ENCODE data around the gene RBM33.

RBM33 gene

DNA sequence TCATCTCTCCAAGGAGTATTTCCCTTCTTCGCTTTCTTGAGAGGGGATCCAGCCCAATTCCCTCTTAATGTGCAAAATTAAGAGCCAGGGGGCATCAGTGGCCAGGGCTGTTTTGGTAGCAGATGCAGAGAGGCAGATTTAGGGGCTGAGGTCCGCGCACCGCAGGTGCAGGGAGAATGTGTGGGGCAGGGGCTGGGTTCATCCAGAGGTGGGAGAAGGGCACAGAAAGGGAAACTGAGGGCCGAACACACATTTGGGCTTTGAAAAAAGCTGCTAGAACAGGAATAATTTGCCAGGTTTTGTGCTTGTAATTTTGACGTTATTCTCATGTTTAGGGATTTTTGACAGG, 174.3 kb downstream of the RBM33 start:
- Mint-ChIP-seq H3K36me3 (ENCODE audit: low read depth) (no peaks in the 10 kb centered on the region), H3K4me3 (no peak overlapping the region), H3K4me1 (no peaks in the 10 kb centered on the region), H3K9me3 (no peaks in the 10 kb centered on the region), H3K27ac (no peak overlapping the region), H3K27me3 (ENCODE audit: low read depth) (peaks cover 80% of the 10 kb centered on the region)
- TF ChIP-seq, protein P1, sequence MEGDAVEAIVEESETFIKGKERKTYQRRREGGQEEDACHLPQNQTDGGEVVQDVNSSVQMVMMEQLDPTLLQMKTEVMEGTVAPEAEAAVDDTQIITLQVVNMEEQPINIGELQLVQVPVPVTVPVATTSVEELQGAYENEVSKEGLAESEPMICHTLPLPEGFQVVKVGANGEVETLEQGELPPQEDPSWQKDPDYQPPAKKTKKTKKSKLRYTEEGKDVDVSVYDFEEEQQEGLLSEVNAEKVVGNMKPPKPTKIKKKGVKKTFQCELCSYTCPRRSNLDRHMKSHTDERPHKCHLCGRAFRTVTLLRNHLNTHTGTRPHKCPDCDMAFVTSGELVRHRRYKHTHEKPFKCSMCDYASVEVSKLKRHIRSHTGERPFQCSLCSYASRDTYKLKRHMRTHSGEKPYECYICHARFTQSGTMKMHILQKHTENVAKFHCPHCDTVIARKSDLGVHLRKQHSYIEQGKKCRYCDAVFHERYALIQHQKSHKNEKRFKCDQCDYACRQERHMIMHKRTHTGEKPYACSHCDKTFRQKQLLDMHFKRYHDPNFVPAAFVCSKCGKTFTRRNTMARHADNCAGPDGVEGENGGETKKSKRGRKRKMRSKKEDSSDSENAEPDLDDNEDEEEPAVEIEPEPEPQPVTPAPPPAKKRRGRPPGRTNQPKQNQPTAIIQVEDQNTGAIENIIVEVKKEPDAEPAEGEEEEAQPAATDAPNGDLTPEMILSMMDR (IDR thresholded peaks at IDR 0.05; ENCODE audit: unreplicated experiment in 3 of 3) = no peak

- no peaks in the 10 kb centered on the region for H3K9me3 Mint-ChIP-seq
- no peaks in the 10 kb centered on the region for H3K36me3 Mint-ChIP-seq (ENCODE audit: low read depth)
- H3K4me3 Mint-ChIP-seq = no peak overlapping the region
- TF ChIP-seq, protein P1 (IDR thresholded peaks at IDR 0.05; ENCODE audit: unreplicated experiment in 3 of 3) = no peak
- no peaks in the 10 kb centered on the region for H3K4me1 Mint-ChIP-seq
- no peak overlapping the region for H3K27ac Mint-ChIP-seq
- H3K27me3 Mint-ChIP-seq (ENCODE audit: low read depth) = peaks cover 80% of the 10 kb centered on the region
Measured at GRCh38 chr7:155819186-155819585, 174.7 kb downstream of the RBM33 start.

DNA sequence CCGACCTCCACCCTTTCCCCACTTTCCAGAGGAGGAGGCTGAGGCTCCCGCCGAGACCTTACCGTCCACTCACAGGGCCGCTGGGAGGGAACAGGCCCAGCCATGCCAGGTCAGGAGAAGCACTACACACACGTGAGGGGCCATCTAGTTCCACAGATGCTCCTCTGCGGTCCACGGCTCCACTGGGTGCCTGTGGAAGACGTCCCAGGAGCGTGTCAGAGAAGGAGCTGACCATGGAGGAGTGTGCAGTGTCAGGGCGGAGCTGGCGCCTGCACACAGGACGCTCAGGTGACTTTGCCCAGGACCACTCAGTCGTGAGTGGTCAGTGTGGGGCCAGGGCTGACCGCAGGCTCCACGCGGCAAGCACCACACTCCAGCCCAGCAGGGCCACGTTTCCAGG, 175.8 kb downstream of the RBM33 start:
- H3K9me3 Mint-ChIP-seq = no peaks in the 10 kb centered on the region
- H3K4me3 Mint-ChIP-seq = no peak overlapping the region
- no peaks in the 10 kb centered on the region for H3K4me1 Mint-ChIP-seq
- TF ChIP-seq, protein P1 (IDR thresholded peaks at IDR 0.05; ENCODE audit: unreplicated experiment in 3 of 3) = no peak
- peaks cover 69% of the 10 kb centered on the region for H3K27me3 Mint-ChIP-seq (ENCODE audit: low read depth)
- H3K27ac Mint-ChIP-seq = no peak overlapping the region
- no peaks in the 10 kb centered on the region for H3K36me3 Mint-ChIP-seq (ENCODE audit: low read depth)

GRCh38 chr7:155820788-155821187, 176.3 kb downstream of the RBM33 start:
- H3K27ac Mint-ChIP-seq = no peak overlapping the region
- H3K36me3 Mint-ChIP-seq (ENCODE audit: low read depth) = no peaks in the 10 kb centered on the region
- peaks cover 64% of the 10 kb centered on the region for H3K27me3 Mint-ChIP-seq (ENCODE audit: low read depth)
- no peak overlapping the region for H3K4me3 Mint-ChIP-seq
- TF ChIP-seq, protein P1 (IDR thresholded peaks at IDR 0.05; ENCODE audit: unreplicated experiment in 3 of 3) = no peak
- H3K4me1 Mint-ChIP-seq = no peaks in the 10 kb centered on the region
- H3K9me3 Mint-ChIP-seq = no peaks in the 10 kb centered on the region

- H3K27ac Mint-ChIP-seq = no peak overlapping the region
- no peaks in the 10 kb centered on the region for H3K4me1 Mint-ChIP-seq
Measured at GRCh38 chr7:155821851-155822250, 177.4 kb downstream of the RBM33 start.

GRCh38 chr7:155824227-155824886, 179.9 kb downstream of the RBM33 start:
- no peaks in the 10 kb centered on the region for H3K36me3 Mint-ChIP-seq (ENCODE audit: low read depth)
- TF ChIP-seq, protein P1 (IDR thresholded peaks at IDR 0.05; ENCODE audit: unreplicated experiment in 3 of 3) = no peak
- H3K9me3 Mint-ChIP-seq = no peaks in the 10 kb centered on the region
- no peaks in the 10 kb centered on the region for H3K4me1 Mint-ChIP-seq
- no peak overlapping the region for H3K27ac Mint-ChIP-seq
- peaks cover 47% of the 10 kb centered on the region for H3K27me3 Mint-ChIP-seq (ENCODE audit: low read depth)
- no peak overlapping the region for H3K4me3 Mint-ChIP-seq

More at GRCh38 chr7:155821851-155822250, 177.4 kb downstream of the RBM33 start:
- Mint-ChIP-seq H3K4me3 (no peak overlapping the region), H3K9me3 (no peaks in the 10 kb centered on the region), H3K27me3 (ENCODE audit: low read depth) (peaks cover 58% of the 10 kb centered on the region), H3K36me3 (ENCODE audit: low read depth) (no peaks in the 10 kb centered on the region)
- TF ChIP-seq, protein P1 (IDR thresholded peaks at IDR 0.05; ENCODE audit: unreplicated experiment in 3 of 3) = no peak
